Activated gamma-delta T cell treated with Interleukin-2 at 50 U/mL for 16 hours (primary cell): ENCODE data around the gene VPS50.
"Not testable (repeated sequence)": the region's sequence is repeated elsewhere in the genome, so short reads cannot be mapped to it uniquely, and the experiment has no call there.

ENCODE experiments used
- DNase-seq: peaks from one replicate; pipeline ENCODE4 v3.0.0-alpha.2; 2020

The VPS50 gene

DNA sequence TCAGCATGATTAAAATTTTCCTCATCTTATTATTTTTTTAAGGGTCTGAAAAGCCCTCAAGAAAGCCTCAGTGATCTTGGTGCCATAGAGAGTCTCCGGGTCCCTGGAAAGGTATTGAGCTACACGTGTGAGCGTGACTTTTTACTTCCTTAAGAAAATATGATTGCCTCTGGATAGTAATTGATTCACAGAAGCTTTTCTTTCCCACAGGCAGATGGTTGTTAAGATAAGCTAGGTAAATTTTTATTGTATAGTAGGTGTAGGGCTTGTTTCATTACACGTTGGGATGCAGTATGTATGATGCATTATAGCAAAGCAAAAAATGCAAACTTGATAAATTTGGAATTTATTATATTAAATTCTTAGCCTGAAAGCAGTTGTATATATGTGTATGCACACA, 7.7 kb downstream of the VPS50 start:
- DNase-seq: no peak

- DNase-seq: no peak
These were observed 9.9 kb downstream of the VPS50 start for GRCh38 chr7:93242106-93242505.

GRCh38 chr7:93245525-93246432, 13.6 kb downstream of the VPS50 start:
- DNase-seq: no peak

GRCh38 chr7:93249491-93250148, 17.5 kb downstream of the VPS50 start:
- DNase-seq: no peak

GRCh38 chr7:93258661-93259060, 26.5 kb downstream of the VPS50 start:
- no peak for DNase-seq

DNA sequence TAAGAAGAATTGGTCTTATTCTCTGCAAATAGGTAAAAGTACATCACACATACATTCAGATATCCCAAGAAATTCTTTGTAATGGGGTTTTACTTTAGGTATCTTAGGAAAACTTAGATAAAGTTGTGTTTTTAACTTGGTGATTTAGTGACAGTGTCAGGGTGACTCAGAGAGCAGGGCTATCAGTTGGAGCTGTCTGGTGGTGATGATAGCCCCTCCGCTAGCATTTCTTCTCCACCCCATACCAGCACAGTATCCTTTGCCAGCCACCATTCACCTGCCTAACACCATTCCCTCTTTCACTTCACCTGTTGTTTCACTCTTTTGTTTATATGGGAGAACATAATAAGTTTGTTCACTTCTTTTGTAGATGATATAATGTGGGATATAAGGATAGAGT, 30.4 kb downstream of the VPS50 start:
- no peak for DNase-seq

DNA sequence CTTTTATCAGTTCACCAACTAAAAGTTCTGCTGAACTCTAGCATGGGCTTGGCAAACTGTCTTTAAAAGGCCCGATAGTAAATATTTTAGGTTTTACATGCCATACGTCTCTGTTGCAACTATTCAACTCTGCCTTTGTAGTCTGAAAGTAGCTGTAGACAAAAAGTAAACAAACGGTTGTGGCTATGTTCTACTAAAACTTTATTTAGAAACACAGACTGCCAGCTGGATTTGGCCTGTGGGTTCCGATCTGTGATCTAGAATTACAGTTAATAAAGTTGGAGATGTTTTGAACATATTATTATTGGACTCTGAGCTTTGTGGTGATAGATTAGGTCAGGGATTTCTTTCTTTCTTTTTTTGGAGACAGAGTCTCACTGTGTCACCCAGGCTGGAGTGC, 33.1 kb downstream of the VPS50 start:
- no peak for DNase-seq

GRCh38 chr7:93279541-93279940, 47.4 kb downstream of the VPS50 start:
- no peak for DNase-seq

DNA sequence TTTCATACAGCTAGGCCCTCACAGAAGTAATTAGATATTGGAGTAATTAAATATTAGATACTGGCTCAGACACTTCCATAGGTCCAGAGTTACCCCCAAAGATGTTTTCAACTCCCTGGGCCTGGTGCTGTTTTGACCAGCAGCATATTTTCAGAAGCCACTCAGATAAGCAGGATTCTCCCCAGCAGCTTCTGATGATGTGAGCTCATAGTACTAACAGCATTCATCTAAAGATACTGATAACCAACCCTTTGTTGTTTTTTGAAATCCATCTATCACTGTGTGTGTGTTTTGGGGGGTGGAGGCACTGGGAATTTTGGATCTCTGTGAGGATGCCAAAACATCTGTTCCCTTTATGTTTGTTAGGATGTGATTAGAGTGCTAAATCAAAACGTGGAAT, 52.7 kb downstream of the VPS50 start:
- no peak for DNase-seq

DNA sequence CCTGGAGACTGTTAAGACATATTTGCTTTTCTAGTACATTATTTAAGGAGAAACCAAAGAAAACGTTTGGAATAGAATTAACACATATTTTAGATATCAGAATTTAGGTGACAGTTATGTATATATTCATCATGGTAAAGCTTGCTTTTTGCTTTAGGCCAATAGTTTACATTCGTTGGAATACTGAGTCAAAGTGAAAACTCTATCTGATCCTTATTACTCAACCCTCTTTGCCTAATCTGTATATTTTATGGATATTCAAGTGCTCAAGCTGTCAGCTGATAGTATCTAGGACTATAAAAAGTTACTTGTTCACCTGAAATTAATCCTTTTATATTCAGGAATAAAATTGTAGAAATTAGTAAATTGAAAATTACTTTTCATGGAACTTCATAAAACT, 61.1 kb downstream of the VPS50 start:
- no peak for DNase-seq

DNA sequence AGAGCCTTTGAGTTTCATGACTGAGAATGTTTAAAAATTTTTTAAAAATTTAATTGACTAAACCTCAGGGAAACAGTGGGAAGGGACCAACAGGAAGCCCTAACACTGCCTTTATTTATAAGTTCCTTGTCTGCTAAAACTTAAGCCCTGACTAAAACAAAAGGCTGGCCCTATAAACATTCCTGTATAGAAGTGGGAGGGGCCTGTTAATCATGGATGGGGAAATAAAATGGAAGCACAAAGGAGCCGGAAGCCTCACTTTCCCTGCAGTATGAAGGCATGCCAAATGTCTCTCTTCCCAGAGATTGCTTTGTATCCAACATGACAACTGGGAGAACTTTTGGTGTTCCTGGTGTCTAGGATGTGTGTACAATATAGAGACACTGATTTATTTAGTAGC, 66.0 kb downstream of the VPS50 start:
- DNase-seq: no peak

GRCh38 chr7:93298671-93299070, 66.5 kb downstream of the VPS50 start:
- DNase-seq: no peak

GRCh38 chr7:93301736-93302135, 69.6 kb downstream of the VPS50 start:
- DNase-seq: no peak

DNA sequence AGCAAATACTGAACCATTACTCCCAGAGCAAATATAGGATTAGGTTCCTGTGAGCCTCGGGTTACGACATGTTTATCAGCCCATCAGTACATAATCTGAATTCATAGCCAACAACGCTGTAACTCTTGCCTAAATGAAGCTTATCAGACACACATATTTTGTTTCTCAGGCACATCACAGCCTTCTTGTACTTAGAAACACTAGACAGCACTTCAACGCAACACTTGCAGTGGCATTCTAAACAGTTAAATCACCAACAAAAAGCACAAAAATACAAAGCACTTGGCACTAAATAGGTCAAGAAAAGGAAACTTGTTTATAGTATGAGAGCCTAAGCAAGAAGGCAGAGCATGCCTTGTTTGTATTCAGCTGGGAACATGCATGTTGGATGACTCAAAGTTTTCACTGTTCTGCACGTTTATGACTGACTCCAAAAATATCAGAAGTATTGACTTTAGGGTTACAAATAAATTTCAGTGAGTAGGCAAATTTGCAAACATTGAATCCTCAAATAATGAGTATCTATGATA, 75.0 kb downstream of the VPS50 start:
- no peak for DNase-seq

GRCh38 chr7:93307943-93308342, 75.8 kb downstream of the VPS50 start:
- DNase-seq: no peak

DNA sequence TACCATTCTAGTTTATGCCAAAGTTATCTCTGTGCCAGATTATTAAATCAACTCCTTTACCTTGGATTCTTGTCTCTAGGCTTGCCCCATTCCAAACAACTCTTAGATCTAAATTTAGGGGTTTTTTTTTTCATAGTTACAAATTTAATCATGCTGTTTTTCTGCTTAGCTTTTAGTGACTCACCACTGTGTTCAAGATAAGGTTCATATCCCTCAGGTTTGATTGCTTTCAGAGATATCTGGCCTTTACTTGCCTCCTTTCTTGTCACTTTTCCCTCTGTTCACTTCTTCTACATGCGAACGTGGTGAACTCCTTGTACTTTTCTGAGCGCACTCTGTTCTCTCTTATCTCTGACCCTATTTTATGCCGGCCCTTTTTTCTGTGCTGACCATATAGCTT, 78.2 kb downstream of the VPS50 start:
- DNase-seq: no peak

DNA sequence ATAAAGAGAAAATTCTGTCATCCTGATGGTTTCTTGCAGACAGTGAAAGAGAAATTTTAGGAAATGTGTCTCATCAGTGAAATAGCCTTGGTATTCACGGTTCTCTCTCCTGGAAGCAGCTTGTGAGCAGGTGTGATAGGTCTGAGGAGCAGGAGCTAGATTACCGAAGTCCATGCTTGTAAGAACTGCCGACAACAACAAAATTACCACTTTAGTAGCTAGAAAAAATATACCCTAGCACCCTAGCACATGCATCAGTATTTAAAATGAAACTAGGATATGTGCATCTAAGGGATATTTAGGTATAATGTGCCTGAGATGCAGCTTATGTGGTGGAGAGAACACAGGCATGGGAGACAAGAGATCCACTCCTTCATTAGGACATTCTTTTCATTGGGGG, 82.3 kb downstream of the VPS50 start:
- DNase-seq: no peak

DNA sequence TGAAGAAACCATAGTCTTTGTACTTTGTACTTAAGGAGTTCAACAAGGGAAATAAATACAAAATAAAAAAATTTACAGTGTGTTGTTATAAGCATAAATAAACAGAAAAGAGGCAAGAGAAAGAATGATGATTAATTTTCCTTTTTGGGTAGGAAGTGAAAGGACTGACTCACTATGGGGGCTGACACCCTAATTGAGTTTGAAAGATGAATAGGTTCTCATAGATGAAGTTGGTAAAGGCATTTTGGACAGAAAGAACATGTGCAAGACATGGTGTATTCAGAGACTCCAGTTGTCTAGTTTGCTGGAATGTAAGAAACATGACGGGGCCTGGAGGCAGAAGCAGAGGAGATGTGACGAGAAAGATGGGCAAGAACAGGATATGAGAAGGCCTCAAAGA, 83.7 kb downstream of the VPS50 start:
- DNase-seq: no peak

GRCh38 chr7:93316730-93317129, 84.6 kb downstream of the VPS50 start:
- DNase-seq: no peak

GRCh38 chr7:93320887-93321286, 88.7 kb downstream of the VPS50 start:
- no peak for DNase-seq

DNA sequence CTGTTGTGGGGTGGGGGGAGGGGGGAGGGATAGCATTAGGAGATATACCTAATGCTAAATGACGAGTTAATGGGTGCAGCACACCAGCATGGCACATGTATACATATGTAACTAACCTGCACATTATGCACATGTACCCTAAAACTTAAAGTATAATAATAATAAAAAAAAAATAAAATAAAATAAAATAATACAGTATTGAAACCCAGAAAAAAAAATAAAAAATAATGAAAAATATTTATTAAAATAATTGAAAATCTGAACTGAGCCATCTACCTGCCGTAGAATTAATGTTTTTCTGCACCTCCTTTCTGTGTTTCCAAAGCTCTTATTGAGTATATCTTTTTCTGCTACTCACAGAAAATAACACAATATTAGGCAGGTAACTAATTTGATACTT, 94.1 kb downstream of the VPS50 start:
- not testable (repeated sequence) for DNase-seq

GRCh38 chr7:93327006-93327633, 95.0 kb downstream of the VPS50 start:
- no peak for DNase-seq

DNA sequence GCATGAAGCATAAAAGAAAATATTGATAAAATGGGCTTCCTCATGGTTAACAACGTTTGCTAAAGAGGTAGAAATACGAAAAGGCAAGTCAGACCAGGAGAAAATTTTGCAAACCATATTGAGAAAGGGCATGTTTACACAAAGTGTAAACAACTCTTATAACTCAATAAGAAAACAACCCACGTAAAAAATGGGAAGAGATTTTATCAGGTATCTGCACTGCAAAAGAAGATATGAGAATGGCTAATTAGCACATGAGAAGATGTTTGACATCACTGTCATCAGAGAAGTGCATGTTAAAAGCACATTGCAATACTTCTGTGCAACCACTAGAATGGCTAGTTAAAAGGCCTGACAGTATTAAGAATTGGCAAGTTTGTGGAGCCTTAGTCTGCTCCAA, 99.5 kb downstream of the VPS50 start:
- no peak for DNase-seq

- no peak for DNase-seq
These were observed 100.0 kb downstream of the VPS50 start for GRCh38 chr7:93332172-93332571.
